Common myeloid progenitor, CD34-positive (primary cell): ENCODE results near the gene ZDHHC5.

Source experiments
- CTCF ChIA-PET: fragments of 350-600 bp; sonication (Branson Sonifier 250); formaldehyde crosslinking; loops from one replicate; lab custom pipeline; 2021; ENCODE audit warnings: antibody characterized with exemption; lab: Charles Lee
- POLR2A ChIA-PET: fragments of 350-600 bp; sonication (Branson Sonifier 250); formaldehyde crosslinking; loops from one replicate; lab custom pipeline; 2021; ENCODE audit warnings: antibody characterized with exemption; lab: Charles Lee
- DNase-seq, 3 donors: peaks; one replicate each; pipeline versions ENCODE4 v3.0.0 to v3.0.0-alpha.2; 2013
- H3K27ac ChIP-seq, 2 experiments: 1 replicate in 1 of 2; 2 replicates in 1 of 2; pipeline ENCODE4 v1.7.0; 2013; ENCODE audit warnings: inconsistent platforms in 2 of 2, low read length in 2 of 2, mild to moderate bottlenecking in 2 of 2, low read depth in 1 of 2, moderate library complexity in 1 of 2; ENCODE audit not compliant: severe bottlenecking in 2 of 2, insufficient read depth in 1 of 2, poor library complexity in 1 of 2
- H3K27me3 ChIP-seq, 5 experiments: replicated peaks in 2 of 5; 1 replicate in 3 of 5; 2 replicates in 2 of 5; pipeline versions ENCODE4 v1.6.1 to v1.7.0; 2013; ENCODE audit warnings: low read length in 4 of 5, mild to moderate bottlenecking in 2 of 5, moderate library complexity in 2 of 5, inconsistent platforms in 1 of 5; ENCODE audit not compliant: insufficient read depth in 5 of 5, control insufficient read depth in 4 of 5
- H3K36me3 ChIP-seq, 4 experiments: 1 replicate in 2 of 4; 2 replicates in 2 of 4; pipeline versions ENCODE4 v1.6.1 to v1.7.0; 2013; ENCODE audit warnings: low read length in 3 of 4, control low read depth in 1 of 4, mild to moderate bottlenecking in 1 of 4; ENCODE audit not compliant: control insufficient read depth in 4 of 4, insufficient read depth in 4 of 4
- H3K4me1 ChIP-seq, 4 experiments: 1 replicate in 3 of 4; 2 replicates in 1 of 4; pipeline versions ENCODE4 v1.6.1 to v1.7.1; 2013; ENCODE audit warnings: low read length in 3 of 4, mild to moderate bottlenecking in 3 of 4, control low read depth in 1 of 4, inconsistent platforms in 1 of 4, moderate library complexity in 1 of 4; ENCODE audit not compliant: control insufficient read depth in 4 of 4, insufficient read depth in 4 of 4; ENCODE audit errors: control extremely low read depth in 1 of 4
- H3K4me3 ChIP-seq, 7 experiments: 1 replicate in 4 of 7; 2 replicates in 3 of 7; pipeline versions ENCODE4 v1.5.1 to v1.7.0; 2013; ENCODE audit warnings: mild to moderate bottlenecking in 7 of 7, low read length in 6 of 7, moderate library complexity in 6 of 7, inconsistent platforms in 2 of 7, low read depth in 2 of 7, control low read depth in 1 of 7; ENCODE audit not compliant: insufficient read depth in 4 of 7, control insufficient read depth in 1 of 7; ENCODE audit errors: extremely low read depth in 1 of 7
- H3K9me3 ChIP-seq, 5 experiments: 1 replicate in 4 of 5; 2 replicates in 1 of 5; pipeline versions ENCODE4 v1.6.1 to v1.7.1; 2013; ENCODE audit warnings: low read length in 4 of 5, mild to moderate bottlenecking in 2 of 5, inconsistent platforms in 1 of 5, low read depth in 1 of 5, moderate library complexity in 1 of 5; ENCODE audit not compliant: control insufficient read depth in 4 of 5, insufficient read depth in 2 of 5; ENCODE audit errors: control extremely low read depth in 1 of 5
- WGBS: methylation state at CpG from one replicate; pipeline ENCODE4 v1.1.5; 2013; ENCODE audit not compliant: insufficient coverage; 5-methylcytosine and 5-hydroxymethylcytosine counted together

Gene ZDHHC5

GRCh38 chr11:57746920-57747319, 79.0 kb downstream of the ZDHHC5 start:
- Histone ChIP-seq H3K27me3 (no peaks in the 10 kb centered on the region), H3K4me3 (no peak overlapping the region), H3K9me3 (no peaks in the 10 kb centered on the region), H3K4me1 (peaks cover 6 to 14% (median 12%) of the 10 kb centered on the region in 4 experiments), H3K27ac (no peak overlapping the region), H3K36me3 (peaks cover 8 to 42% (median 23%) of the 10 kb centered on the region in 4 experiments)
- CTCF ChIA-PET: interaction anchor here (1.3 to 7.5 kb wide), 3 partner anchors 9 to 178 kb away, joined by 3 to 100 read pairs (median 50); no protein-coding TSS in a partner anchor
- WGBS: 100% methylated on average over 1 of the region's 1 CpG
- POLR2A ChIA-PET: no interaction called here
- DNase-seq: no peak
